NT2/D1 (cell line): ENCODE measurements around the gene TLE4.

ENCODE experiments used
- SUZ12 ChIP-seq: IDR thresholded peaks from 2 replicates; pipeline ENCODE4 v1.6.1; 2011; ENCODE audit not compliant: insufficient read length, insufficient read depth; ENCODE audit errors: extremely low read depth
- YY1 ChIP-seq: IDR thresholded peaks from 2 replicates; pipeline ENCODE4 v1.6.1; 2011; ENCODE audit not compliant: insufficient read length, insufficient read depth
- ZNF274 ChIP-seq: IDR thresholded peaks from 2 replicates; pipeline ENCODE4 v1.6.1; 2011; ENCODE audit warnings: mild to moderate bottlenecking, low read depth, low read length

DNA sequence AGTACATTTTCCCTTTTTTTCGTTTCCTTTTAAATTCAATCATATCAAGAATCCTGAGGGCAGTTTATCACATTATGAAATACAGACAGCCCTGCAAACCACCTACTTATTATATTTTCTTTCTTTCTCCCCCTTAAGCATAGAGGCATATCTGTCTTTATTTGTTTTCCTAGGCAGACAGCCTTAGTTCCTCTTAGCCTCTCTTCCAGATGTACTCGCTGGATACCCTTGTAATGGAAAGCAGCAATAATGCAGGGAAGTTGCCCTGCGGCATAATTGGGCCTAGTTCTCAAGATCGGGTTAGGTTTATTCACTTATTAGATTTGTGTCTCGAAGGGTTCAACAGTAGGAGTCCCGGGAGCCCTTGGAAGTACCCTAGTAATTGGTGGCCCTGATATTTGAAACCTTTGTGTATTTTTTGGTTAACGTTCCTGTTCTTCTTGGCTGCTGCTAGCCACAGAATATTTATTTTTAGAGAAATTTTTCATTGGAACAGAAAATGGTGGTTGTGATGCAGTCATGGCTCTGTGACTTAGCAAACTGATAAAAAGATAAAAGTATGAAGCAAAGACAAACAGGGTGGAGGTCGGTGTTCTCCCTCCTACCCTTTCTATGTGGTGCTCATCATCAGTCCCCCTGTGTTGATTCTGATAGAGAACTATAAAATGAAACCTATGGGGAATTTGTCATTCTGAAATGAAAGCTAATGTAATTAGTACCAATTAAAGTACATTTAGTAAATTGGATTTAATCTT, 6.4 kb downstream of the TLE4 start:
- TF ChIP-seq ZNF274: no peak
- TF ChIP-seq SUZ12: no peak
- no peak for TF ChIP-seq YY1
